ENCODE results near the gene ATP4A.

Gene ATP4A

DNA sequence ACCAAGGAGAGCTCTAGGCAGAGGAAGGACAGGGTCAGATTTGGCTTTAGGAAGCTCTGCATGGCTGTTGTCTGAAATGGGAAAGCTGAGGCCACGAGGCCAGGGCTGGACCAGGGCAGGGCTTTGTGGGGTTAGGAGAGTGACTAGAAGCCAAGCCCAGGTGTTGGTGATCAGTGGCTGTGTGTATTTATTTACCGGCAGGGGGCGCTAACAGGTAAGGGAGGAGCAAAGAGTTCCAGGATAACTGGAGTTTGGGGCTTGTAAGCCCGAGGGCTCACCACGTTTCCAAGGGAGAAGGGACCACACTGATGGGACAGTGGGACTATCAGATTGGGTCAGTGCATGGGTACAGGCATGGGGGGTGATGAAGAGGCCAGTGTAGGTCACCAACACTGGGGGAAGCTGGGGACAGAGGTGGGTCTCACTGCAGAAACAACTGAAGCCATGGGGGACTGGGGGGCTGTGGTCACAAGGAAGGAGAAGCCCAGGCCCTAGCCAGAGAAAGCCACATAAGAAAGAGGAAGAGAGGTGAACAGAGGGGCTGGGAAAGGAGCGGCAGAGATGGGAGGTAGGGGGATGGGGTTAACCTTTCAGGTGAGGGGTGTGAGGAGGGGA, 14.2 kb downstream of the ATP4A start:
- DNase-seq: peak; percentile 79

- no peak for DNase-seq
These were observed 16.9 kb downstream of the ATP4A start for GRCh38 chr19:35546532-35546931.

DNA sequence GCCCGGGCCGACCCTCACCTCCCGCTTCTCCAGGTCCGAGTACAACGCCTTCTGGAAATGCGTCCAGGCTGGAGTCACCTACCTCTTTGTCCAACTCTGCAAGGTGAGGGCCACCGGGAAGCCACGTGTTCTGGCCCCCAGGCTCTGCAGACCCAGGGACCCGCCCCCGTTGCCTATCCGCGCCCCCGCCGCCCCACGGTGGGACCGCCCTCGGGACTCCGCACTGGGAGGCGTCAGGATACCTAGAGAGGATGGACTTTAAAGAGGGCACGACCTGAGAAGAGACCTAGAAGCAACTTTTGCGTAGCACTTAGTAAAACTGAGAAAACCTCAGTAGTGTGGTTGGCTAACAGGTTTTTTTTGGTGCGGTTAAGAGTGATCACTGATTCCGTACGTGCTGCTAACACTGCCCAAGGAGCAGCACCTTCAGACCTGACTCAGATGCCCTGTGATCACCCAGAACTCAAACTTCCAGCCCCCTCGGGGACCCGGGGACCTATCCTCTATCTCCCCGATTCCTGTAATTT, 17.5 kb downstream of the ATP4A start:
- DNase-seq: peak; percentile 52

DNA sequence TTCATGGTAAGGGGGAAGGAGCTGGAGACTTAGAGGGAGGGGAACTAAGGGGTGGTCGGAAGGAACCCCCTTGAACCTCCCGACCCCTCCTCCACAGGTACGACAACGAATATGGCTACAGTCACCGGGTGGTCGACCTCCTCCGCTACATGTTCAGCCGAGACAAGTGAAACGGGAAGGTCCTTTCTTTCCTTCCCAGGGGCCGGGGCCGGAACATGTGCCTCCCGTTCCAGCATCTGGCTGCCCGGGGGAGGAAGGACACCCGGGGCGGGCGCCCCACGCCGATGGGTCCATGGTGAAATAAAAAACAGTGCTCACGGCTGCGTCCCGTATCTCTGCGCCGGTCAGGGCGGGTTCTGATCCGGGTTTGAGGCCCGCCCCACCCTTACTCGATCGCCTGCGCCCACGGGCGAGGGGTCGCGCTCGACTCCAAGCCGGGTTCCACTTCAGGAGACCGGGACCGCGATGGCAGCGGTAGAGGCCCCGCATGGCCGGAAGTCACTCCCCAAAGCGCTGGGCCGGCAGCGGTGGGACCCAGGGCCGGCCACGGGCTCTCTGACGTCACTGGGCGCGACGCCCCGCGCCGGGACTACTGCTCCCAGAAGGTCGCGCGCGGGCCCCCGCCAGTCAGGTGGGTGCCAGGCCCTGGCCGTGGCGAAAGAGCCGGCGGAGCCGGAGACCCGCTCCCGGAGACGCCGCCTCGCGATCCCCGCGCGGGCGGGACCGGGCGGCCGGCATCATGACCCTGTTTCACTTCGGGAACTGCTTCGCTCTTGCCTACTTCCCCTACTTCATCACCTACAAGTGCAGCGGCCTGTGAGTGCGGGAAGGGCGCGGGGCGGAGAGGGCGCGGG, 18.2 kb downstream of the ATP4A start, which contains the start of gene TMEM147:
TSS of gene TMEM147 (plus strand) at position 626 of the 854 bp plus-strand sequence. CDS start at position 740, 114 bp downstream.
- peak; percentile 90 for DNase-seq

DNA sequence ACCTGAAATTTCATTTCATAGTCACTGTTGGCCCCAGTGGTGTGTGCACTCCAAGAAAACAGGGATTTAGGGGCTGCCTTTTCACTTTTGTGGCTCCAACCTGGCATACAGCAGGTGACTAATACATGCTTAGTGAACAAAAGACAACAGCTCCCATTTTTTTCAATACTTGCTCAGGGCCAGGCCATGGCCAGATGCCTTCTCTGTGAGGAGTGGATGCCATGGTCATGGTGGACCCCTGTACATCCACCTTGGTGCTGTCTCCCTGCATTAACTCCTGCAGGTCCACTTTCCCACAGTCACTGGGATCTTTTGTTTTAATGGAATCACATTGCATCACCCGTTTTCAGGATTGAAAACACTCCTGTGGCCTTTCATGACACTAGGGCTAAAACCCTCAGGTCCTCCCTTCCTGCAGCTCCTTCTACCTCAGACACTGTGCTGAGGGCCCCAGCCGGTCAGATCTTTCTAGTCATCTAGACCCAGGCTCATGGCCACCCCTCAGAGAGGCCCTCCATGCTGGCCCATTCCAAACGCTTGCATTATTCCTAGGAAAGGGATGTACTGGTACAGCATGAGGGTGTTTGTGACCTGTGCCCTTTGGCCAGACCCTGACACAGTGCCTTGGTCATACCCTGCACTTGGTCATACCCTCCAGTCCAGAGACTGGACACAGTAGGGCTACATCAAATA, 19.2 kb downstream of the ATP4A start:
- DNase-seq: no peak

GRCh38 chr19:35543280-35544109, 20.0 kb downstream of the ATP4A start:
- DNase-seq: no peak

DNA sequence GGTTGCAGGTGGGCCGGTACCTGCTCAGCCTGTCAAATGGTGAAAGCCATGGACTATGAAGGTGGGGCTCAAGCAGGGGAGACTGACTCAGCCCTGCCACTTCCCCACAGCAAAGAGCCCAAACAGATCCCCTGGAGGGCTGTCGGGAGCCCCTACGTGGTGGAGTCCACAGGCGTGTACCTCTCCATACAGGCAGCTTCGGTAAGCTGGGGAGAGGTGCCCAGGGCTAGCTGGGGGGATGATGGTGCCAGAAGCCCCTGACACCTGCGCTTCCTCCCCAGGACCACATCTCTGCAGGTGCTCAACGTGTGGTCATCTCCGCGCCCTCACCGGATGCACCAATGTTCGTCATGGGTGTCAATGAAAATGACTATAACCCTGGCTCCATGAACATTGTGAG, 21.2 kb downstream of the ATP4A start:
- DNase-seq: no peak

DNA sequence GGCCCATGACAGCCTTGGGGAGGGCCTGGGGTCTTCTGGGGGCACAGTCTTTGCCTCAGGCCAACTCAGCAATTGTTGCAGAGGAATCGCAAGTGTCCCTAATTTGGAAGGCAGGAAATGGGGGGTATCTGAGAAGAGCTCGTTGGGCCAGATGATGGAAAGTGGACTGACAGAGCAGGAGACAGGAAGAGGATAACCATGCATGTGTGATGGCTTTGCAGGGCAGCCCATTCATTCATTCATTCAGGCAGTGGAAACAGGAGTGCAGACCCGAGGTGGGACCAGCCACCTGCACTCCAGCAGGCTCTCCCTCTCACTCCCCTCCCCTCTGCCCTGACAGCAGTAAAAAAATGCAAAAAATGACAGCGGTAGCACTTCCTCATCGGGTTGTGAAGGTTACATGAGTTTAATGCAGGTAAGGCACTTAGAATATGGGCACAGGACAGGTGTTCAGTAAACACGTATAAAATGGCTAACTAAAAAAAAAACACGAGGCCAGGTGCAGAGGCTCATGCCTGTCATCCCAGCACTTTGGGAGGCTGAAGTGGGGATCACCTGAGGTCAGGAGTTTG, 23.0 kb downstream of the ATP4A start:
- peak; percentile 54 for DNase-seq

DNA sequence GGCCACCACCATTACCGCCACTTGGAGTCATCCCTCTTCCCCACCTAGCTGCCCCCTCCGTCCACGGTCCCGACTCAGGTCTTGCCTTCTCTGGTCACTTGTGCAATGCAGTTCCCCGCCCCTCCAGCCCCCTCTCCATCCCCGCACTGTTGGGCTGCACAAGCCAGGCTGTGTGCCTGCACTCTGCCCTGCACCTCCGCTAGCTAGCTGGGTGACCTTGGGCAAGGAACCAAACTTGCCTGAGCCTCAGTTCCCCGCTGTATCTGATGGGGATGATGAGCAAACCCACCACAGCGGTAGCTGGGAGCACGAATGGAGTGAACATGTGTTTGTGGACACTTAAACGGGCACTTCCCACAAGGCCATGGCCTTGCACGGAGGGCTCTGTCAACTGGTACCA, 23.6 kb downstream of the ATP4A start:
- DNase-seq: no peak

DNA sequence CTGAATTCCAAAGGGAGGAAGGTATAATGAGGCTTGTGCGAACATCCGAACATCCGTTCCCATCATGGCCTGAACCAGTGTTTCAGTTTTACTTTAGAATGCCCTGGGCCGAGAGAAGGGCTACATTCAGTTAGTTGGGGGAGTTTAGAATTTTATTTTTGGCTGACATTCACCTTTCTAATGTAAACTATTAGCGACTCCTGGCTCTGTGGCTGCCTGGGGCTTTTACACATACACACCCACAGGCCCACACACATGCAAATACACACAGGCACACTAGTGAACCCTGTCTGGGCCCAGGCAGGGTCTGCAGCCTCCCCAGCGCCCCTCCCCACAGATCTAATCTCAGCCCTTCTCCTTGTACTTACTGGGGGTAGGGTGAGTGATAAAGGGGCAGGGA, 24.1 kb downstream of the ATP4A start:
- no peak for DNase-seq

DNA sequence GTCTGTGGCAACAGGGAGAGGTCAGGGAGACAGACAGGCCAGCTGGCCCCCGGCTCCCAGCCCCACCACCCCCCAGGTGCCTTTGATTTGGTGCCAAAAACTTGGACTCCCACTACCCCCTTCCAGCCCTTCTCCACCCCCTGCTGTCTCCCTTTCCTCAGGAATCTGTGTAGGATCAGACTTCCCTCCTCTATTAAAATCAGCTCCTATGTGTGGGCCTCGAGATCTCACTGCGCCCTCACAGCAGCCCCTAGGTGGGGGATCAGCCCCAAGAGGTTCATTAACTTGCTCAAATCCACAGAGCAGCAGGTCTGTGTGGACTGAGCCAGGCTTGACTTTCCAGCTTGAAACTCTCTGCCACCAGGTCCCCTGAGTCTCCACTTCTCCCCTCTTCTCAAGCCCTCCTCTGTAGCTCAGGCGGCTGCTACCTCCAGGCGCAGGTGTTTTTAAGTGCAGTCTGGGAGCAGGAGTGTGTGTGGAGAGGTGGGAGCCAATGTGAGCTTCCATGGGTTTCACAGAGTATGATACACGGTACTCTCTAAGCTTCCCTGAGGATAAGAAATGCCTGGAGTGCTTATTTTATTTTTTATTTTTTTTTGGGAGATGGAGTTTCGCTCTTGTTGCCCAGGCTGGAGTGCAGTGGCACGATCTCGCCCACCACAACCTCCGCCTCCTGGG, 28.5 kb downstream of the ATP4A start:
- DNase-seq: no peak

DNA sequence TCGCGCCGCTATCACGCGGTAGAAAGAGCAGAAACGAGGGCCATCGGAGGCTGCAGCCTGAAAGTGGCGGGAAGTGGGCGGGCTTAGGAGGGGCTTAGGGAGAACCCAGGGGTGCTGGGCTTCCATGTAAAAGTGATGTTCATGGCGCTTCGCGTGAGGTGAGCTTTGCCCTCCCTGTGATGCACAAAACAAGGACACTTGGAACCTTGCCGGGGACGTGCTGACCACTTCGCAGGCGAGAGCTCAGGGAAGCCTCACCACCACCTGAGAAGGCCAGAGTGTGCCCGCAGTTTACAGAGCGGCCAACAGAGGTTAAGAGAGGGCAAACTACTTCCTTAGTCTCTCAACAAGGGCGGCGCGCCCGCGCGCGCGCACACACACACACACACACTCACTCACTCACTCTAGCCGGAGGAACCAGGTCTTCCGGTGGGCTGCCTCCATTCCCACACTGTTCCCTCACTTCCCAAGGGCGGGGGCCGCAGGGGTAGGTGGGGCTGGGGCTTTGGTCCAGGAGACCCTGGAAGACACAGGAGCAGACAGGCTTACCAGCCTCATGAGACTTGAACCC, 29.6 kb downstream of the ATP4A start:
- peak; percentile 67 for DNase-seq

- no peak for DNase-seq
These were observed 30.1 kb downstream of the ATP4A start, which contains the start of gene GAPDHS for GRCh38 chr19:35533201-35533821. Gene GAPDHS (plus strand): TSS chr19:35533456. CDS start chr19:35533528, 72 bp downstream.

DNA sequence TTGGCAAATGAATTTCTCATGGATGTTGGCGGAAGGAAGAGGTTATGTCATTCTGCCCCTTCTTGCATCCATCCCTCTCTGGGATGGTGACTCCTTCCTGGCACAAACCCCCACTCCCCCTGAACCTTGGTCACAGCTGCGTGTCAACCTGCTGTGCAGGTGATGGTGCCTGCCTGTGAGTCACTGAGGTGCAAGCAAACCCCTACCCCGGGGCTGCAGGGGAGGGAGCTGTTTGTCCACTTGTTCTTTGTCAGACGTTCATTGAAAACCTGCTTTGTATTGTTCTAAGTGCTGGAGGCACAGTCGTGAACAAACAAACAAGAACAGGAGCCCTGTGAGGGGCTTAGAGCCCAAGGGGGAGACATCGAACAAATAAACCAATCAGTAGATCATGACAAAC, 32.2 kb downstream of the ATP4A start:
- DNase-seq: no peak

DNA sequence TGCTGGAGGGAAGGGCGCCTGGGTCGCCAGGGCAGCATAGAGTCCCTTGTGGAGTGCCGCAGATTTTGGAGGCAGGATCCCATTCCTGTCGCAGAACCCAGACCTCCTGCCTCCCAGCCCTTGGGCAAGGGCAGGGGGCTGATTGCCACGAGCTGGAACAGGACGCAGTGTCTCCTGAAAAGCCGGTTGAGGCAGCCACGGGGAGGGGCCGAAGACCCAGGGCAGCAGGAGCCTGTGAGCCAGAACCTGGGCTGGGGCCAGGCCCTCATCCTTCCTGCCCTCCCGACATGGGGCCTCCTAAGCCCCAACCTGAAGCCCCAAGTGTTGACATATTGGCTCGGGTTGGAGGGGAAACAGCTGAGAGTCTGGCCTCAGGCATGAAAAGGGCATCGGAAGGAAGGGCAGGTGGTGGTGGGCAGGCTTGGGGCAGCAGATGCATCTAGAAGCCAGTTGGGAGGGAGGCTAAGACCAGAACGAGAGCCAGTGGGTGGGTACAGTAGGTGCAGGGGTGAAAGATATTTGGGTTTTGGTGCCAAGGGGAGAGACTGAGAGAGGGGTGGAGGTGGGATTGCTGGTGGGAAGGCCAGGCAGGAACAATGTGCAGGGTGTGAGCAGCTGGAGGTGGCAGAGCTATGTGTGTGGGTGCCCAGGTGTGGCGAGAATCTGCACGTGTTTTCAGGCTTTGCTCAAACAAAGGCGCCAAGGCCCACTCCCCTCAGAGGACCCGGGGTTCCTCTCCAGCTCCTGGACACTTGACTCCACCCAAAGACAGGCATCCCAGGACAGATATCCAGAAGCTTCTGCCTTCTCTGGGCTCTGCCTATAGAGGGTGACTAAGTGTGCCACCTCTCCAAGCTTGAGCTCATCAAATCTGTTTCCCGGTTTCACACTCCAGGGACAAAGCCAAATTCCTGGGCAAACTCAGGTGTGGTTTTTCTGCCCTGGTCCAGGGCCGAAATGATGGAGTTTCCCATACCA, 33.9 kb downstream of the ATP4A start:
- DNase-seq: peak; percentile 28

GRCh38 chr19:35528218-35529038, 35.0 kb downstream of the ATP4A start, which contains the start of gene SBSN:
Gene SBSN (minus strand): TSS chr19:35528311. CDS start chr19:35528281, 30 bp downstream.
- no peak for DNase-seq

DNA sequence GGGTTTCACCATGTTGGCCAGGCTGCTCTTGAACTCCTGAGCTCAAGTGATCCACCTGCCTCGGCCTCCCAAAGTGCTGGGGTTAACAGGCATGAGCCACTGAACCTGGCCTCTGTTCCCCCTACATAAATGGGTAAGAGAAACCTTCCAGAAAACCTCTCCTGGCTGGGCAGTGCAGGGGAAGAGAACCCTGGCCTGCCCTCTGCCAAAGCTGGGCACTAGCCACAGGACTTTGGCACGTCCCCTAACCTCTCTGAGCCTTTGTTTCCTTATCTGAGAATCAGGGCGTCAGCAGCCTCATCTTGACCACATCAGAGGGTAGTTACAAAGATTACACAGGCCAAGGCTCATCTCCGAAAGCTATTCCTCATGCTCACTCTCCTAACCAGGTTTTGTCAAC, 37.6 kb downstream of the ATP4A start:
- no peak for DNase-seq

- no peak for DNase-seq
These were observed 39.1 kb downstream of the ATP4A start for GRCh38 chr19:35524181-35524837.
